NT2/D1 (cell line): ENCODE data around the gene INSR.

Source experiments
- SUZ12 ChIP-seq: IDR thresholded peaks from 2 replicates; pipeline ENCODE4 v1.6.1; 2011; ENCODE audit not compliant: insufficient read length, insufficient read depth; ENCODE audit errors: extremely low read depth
- YY1 ChIP-seq: IDR thresholded peaks from 2 replicates; pipeline ENCODE4 v1.6.1; 2011; ENCODE audit not compliant: insufficient read length, insufficient read depth
- ZNF274 ChIP-seq: IDR thresholded peaks from 2 replicates; pipeline ENCODE4 v1.6.1; 2011; ENCODE audit warnings: mild to moderate bottlenecking, low read depth, low read length

DNA sequence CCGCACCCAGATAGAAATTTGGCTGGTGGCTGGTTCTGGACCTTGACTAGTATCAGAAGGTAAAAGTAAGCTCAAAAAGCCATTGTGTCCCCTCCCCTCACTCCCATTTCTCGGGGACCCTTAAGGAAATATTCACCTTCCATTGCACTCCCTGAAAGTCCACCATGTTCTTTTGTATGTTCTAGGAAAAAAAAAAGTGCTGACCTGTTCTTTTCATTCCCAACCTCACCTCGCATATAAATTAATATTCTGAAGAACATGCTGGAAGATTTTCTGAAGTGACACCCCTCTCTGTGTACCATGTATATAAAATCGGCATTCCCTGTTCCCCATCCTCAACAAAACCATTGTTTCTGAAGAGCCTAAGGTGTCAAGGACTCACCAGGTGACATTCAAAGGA lies 181.5 kb downstream of the INSR start:
- no peak for TF ChIP-seq SUZ12
- TF ChIP-seq YY1, result no peak
- TF ChIP-seq ZNF274, result no peak
